GM19035 (cell line): Measurements from ENCODE around the gene CCSER2.
"Not testable (repeated sequence)": the region's sequence is repeated elsewhere in the genome, so short reads cannot be mapped to it uniquely, and the experiment has no call there.

Experiments
- ATAC-seq: cut with Tn5 transposase; IDR thresholded peaks from one replicate; pipeline ENCODE4 v1.9.1; 2021; ENCODE audit not compliant: unreplicated experiment

CCSER2 gene

GRCh38 chr10:84310470-84310869 is 17.9 kb upstream of the CCSER2 start:
- no peak for ATAC-seq

- no peak for ATAC-seq
Measured at GRCh38 chr10:84311576-84311975, 16.8 kb upstream of the CCSER2 start.

- no peak for ATAC-seq
Measured at GRCh38 chr10:84312816-84313215, 15.6 kb upstream of the CCSER2 start.

DNA sequence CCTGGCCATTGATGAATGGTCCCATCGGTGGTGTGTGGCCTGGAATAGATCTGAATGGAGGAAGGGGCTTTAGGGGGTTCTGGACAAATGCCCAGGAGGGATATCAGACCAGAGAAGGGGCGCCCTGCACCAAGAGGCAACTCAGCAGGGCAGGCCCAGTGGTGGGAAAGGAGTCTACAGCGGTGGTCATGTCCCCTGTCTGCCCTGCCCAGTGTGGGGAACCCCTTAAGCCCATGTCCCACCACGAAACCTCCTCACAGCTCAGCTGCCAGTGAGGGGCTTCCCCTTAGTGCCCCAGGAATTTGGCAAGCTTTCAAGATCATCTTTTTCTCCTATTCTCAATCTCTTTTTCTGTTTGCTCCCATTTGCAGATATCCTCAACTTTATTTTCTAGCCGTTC is 14.1 kb upstream of the CCSER2 start:
- no peak for ATAC-seq

GRCh38 chr10:84317174-84317573 is 11.2 kb upstream of the CCSER2 start:
- peak; percentile 59 for ATAC-seq

DNA sequence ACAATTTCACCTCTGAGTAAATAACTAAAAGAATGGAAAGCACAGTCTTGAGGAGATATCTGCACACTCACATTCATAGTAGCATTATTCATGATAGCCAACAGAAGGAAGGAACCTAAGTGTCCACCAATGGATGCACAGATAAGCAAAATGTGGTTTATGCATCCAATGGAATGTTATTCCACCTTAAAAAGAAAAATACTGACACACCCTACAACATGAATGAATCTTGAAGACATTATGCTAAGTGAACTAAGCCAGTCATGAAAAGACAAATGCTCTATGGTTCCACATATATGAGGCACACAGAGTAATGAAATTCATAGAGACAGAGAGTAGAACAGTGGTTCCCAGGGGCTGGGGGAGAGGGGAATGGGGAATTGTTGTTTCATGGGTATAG is 6.5 kb upstream of the CCSER2 start:
- no peak for ATAC-seq

DNA sequence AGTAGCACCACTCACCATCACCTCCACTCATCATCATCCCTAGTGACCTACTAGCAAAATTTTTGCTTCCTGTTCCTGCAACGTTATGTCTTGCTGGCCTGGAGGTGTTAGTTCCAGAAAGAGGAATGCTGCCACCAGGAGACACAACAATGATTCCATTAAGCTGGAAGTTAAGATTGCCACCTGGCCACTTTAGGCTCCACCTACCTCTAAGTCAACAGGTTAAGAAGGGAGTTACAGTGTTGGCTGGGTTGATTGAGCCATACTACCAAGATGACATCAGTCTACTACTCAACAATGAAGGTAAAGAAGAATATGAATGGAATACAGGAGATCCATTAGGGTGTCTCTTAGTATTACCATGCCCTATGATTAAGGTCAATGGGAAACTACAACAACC is 4.8 kb upstream of the CCSER2 start:
- not testable (repeated sequence) for ATAC-seq

- not testable (repeated sequence) for ATAC-seq
Measured at GRCh38 chr10:84326995-84327394, 1.4 kb upstream of the CCSER2 start.

GRCh38 chr10:84329196-84329611 is 815 bp downstream of the CCSER2 start:
- ATAC-seq, result peak; percentile 17

GRCh38 chr10:84329986-84330651 is 1.7 kb downstream of the CCSER2 start:
- peak; percentile 44 for ATAC-seq

GRCh38 chr10:84331091-84331490 is 2.7 kb downstream of the CCSER2 start:
- no peak for ATAC-seq

DNA sequence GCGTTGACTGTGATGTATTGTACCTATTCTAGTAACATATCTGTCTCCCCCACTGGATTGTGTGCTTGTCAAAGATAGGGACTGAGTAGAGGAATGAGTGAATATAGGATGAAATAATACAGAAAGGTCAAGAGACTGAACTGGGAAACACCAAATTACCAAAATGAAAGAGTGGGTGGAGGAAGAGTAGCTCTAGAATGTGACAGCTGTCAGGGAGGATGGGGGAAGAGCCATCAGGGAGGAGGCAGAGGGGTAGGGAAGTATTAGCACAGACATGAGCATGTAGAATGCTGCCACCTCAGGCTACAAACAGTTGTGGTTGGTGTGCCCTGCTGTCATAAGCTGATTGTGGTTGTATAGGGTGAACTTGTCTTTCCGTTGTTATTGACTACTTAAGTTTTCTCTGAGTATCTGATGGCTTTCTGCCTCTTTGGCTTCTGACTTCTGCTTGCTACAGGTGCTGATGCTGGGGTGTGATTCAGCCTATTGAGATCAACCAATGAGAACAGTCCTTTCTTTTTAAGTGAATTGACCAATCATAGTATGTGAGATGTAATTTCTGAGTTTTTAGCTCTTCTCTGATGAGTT is 5.6 kb downstream of the CCSER2 start:
- ATAC-seq, result peak; percentile 51

DNA sequence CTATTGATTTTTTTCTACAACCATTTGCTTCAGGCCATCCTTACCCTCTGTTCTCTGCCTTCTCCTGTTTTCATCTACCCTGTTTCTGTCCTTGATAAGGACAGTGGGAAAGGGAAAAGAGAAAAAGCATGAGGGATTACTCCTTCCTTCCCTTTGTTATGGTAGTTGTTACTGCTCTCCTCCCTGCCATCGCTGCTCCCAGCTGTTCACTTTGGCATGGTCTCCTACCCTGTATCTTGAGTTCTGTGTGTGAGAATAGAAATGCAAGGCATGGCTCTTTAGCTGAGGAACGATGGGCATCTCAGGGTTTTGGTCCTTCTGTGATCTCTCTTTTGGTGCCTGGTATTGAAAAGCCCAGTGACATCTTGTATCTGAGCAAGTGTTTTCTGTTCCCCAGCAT is 6.4 kb downstream of the CCSER2 start:
- no peak for ATAC-seq

GRCh38 chr10:84335516-84335915 is 7.1 kb downstream of the CCSER2 start:
- ATAC-seq, result no peak

DNA sequence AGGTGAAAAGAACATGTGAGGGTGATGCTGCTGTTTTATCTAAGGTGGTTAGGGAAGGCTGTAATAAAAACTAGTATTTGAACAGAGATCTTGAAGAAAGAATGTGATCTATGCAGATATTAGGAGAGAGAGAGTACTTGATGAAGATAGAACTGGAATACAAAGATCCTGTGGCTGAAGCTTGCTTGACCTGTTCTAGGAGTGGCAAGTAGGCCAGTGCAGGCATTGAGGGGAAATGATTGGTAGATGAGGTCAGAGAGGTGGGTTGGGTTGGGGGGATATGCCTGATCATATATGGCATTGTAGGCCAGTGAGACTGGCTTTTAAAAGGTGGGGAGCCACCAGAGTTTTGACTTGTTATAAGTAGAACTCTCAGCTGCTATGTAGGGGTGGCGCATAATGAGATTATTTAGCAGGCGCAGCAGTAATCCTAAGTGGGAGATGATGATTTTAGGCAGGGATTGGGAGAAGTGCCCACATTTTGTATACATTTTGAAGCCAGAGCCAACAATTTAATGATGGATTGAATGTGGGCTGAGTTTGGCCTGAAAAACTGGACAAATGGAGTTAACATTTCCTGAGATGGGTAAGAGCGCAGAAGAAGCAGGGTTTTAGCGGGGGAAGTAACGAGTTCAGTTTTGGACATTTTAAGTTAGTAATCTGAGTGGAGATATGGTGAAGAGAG is 8.2 kb downstream of the CCSER2 start:
- ATAC-seq, result no peak

DNA sequence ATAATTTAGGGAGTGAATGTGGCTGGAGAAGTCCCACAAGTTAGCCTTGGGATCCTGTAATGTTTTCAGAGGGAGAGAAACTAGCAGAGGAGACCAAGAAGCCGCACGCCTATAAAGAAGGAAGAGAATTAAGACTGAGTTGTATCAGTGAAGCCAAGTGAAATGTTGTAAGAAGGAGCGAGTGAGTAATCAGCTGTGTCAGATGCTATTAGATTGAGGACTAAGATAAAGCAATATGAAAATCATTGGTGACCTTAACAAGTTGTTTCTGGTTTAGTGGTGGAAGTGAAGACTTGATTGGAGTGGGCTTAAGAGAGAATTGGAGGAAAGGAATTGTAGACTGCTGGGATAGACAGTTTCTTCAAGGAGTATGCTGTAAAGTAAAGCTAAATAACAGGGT is 8.8 kb downstream of the CCSER2 start:
- ATAC-seq, result no peak

GRCh38 chr10:84339025-84339424 is 10.6 kb downstream of the CCSER2 start:
- ATAC-seq, result no peak

GRCh38 chr10:84340187-84340586 is 11.8 kb downstream of the CCSER2 start:
- ATAC-seq, result no peak

DNA sequence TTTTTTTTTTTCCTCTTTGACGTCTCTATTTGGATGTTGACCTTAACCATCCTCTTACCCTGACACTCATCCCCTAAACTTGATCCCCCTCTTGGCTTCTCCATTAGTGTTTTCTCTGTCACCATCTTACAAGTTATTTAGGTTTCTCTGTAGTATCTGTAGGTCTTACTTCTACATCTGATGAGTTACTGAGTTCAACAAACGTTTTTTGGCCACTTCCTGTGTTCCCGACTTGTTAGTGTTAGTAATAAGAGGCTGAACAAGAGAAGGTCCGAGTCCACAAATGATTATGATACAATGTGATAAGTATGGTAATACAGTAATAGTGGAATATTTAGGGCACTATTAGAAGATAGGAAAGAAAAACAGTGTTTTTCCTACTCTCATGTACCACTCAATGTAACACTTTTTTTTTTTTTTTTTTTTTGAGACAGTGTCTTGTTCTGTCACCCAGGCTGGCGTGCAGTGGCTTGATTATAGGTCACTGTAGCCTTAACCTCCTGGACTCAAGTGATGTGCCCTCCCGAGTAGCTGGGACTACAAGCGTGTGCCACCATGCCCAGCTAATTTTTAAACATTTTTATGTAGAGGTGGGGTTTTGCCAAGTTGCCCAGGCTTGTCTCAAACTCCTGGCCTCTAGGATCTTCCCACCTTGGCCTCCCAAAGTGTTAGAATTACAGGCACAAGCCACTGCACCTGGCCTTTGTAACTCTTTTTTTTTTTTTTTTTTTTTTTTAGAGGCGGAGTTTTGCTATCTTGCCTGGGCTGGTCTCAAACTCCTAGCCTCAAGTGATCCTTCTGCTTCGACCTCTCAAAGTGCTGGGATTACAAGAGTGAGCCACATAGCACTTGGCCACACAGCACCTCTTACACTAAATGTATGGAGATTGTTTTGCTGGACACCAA is 12.5 kb downstream of the CCSER2 start:
- no peak for ATAC-seq

DNA sequence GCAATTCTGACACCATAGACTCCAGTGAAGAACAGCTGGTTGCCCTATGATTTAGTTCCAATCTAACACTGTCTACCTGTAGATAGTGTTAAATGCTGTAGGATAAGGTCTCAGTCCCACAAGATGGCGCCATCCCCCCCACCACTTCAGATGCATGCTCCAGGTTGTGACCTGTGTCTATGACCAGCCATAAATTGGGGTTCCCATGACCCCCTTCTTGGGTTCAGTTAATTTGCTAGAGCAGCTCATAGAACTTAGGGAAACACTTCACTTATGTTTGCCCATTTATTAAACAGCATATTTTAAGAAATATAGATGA is 13.1 kb downstream of the CCSER2 start:
- no peak for ATAC-seq

DNA sequence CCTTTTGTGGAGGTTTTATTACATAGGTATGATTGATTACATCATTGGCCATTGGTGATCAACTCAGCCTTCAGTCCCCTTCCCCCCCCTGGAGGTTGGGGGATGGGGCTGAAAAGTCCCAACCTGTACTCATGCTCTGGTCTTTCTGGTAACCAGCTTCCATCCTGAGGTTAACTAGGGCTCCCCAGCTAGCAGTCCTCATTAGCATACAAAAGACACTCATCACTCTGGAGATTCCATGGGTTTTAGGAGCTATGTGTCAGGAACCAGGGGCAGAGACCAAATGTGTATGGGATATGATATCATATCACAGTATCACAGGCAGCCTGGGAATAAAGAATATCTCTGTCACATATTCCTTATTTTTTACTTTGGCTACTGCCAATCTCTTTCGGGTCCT is 13.6 kb downstream of the CCSER2 start:
- ATAC-seq, result no peak

GRCh38 chr10:84342584-84342983 is 14.2 kb downstream of the CCSER2 start:
- no peak for ATAC-seq
